NB4 (cell line): ENCODE results near the gene MOGAT1.

ENCODE experiments used
- CTCF ChIP-seq: IDR thresholded peaks from one replicate; pipeline ENCODE4 v1.5.1; 2012; ENCODE audit warnings: low read depth, low read length
- MYC ChIP-seq: IDR thresholded peaks from 2 replicates; pipeline ENCODE4 v1.6.1; 2011; ENCODE audit warnings: low read depth, low read length
- POLR2A ChIP-seq: IDR thresholded peaks from 2 replicates; pipeline ENCODE4 v1.6.1; 2011; ENCODE audit warnings: mild to moderate bottlenecking; ENCODE audit not compliant: insufficient read length; ENCODE audit errors: extremely low read depth

GRCh38 chr2:222656526-222657446 lies 14.7 kb upstream of the MOGAT1 start:
- TF ChIP-seq MYC, result no peak
- TF ChIP-seq CTCF, result no peak
- TF ChIP-seq POLR2A, result no peak
